Measurements from ENCODE around the gene SLBP. TPM values are rescaled to one million over a fixed set of nuclear protein-coding genes. Genes with fewer than 3 reads are reported as not detected.

Gene SLBP
- total and polyA plus RNA-seq, 2 of the 8 experiments (the other 6 are each of a cell fraction or from before 2014, with no cell fraction given), result 44.1 to 49.0 TPM

GRCh38 chr4:1655081-1655480 is 57.0 kb downstream of the SLBP start:
- no peak overlapping the region for H3K4me2 ChIP-seq (ENCODE audit: insufficient read depth in 1 of 2, low read depth in 2 of 2, low read length in 2 of 2)
- no peak overlapping the region for H3K56ac ChIP-seq (replicated peaks; ENCODE audit: insufficient read length, low read depth, low read length)
- H3K9ac ChIP-seq (replicated peaks in 1 of 4; ENCODE audit: extremely low read depth in 1 of 4, low read depth in 3 of 4, low read length in 3 of 4), result no peak overlapping the region
- H2BK5ac ChIP-seq (ENCODE audit: low read depth, low read length), result no peak overlapping the region
- no peak overlapping the region for H3K23ac ChIP-seq (ENCODE audit: insufficient read length)
- peaks cover 0 to 2% of the 10 kb centered on the region in 2 experiments; a peak in 1 of 4 replicates for H3K9me3 ChIP-seq (ENCODE audit: insufficient read depth in 2 of 2, low read depth in 1 of 2, low read length in 1 of 2)
- no peak overlapping the region for H4K5ac ChIP-seq (ENCODE audit: insufficient read length, low read depth, low read length)
- peaks cover 13% of the 10 kb centered on the region; the same call in 1 of the 2 replicates for H3K23me2 ChIP-seq (ENCODE audit: low read depth, low read length)
- ChIA-PET POLR2A (ENCODE audit: partially characterized antibody) (interaction anchor here (1.1 kb wide), 1 partner anchor 14 kb away, joined by 3 read pairs; no protein-coding TSS in a partner anchor), CTCF (ENCODE audit: partially characterized antibody) (interaction anchor here (0.5 to 1.1 kb wide), 3 partner anchors 12 to 26 kb away, joined by 3 read pairs; no protein-coding TSS in a partner anchor)
- H3K36me3 ChIP-seq (ENCODE audit: control insufficient read depth in 2 of 4, insufficient read depth in 4 of 4, low read length in 3 of 4), result no peaks in the 10 kb centered on the region; a peak in 1 of 8 replicates
- FAIRE-seq (no peak), DNase-seq (ENCODE audit: low read depth in 1 of 2, low spot score in 2 of 2) (no peak)
- no peak overlapping the region for H2BK20ac ChIP-seq (ENCODE audit: low read length)
- H3K27me3 ChIP-seq (replicated peaks in 1 of 4; ENCODE audit: control insufficient read depth in 3 of 4, extremely low read depth in 1 of 4, insufficient read depth in 3 of 4, low read length in 3 of 4), result no peaks in the 10 kb centered on the region
- no peak overlapping the region for H4K8ac ChIP-seq (ENCODE audit: extremely low read depth, insufficient read depth, low read length)
- H4K20me1 ChIP-seq (replicated peaks in 1 of 2; ENCODE audit: control insufficient read depth in 1 of 2, insufficient read depth in 2 of 2, low read length in 2 of 2), result peaks cover 0 to 12% of the 10 kb centered on the region in 2 experiments
- H2BK120ac ChIP-seq (replicated peaks; ENCODE audit: low read depth, low read length), result no peak overlapping the region
- H2AFZ ChIP-seq (ENCODE audit: low read length), result no peak overlapping the region
- H3K4me1 ChIP-seq (replicated peaks in 1 of 4; ENCODE audit: control insufficient read depth in 3 of 4, insufficient read depth in 4 of 4, low read length in 3 of 4), result peaks cover 0 to 3% (median 2%) of the 10 kb centered on the region in 4 experiments; a peak in 2 of 7 replicates
- no peak overlapping the region for H2BK15ac ChIP-seq (ENCODE audit: low read length)
- H3K27ac ChIP-seq (ENCODE audit: low read depth, low read length), result no peak overlapping the region
- no peak overlapping the region for H4K91ac ChIP-seq (replicated peaks; ENCODE audit: insufficient read length, low read length)
- H2BK12ac ChIP-seq (ENCODE audit: low read depth, low read length), result no peak overlapping the region
- H3K4me3 ChIP-seq (ENCODE audit: extremely low read depth in 1 of 4, insufficient read depth in 2 of 4, low read depth in 3 of 4, low read length in 4 of 4), result no peak overlapping the region
- no peaks in the 10 kb centered on the region for H3K79me2 ChIP-seq (ENCODE audit: control insufficient read depth in 1 of 2, insufficient read depth in 2 of 2, low read length in 2 of 2)
- H3K14ac ChIP-seq (ENCODE audit: insufficient read length), result no peak overlapping the region
- no peak overlapping the region for H3K18ac ChIP-seq (ENCODE audit: extremely low read depth, low read length)
- no peaks in the 10 kb centered on the region for H3K79me1 ChIP-seq (ENCODE audit: low read depth, low read length)
- no peak overlapping the region for H2AK5ac ChIP-seq (ENCODE audit: low read depth, low read length)
- no peak overlapping the region for H3K4ac ChIP-seq (replicated peaks; ENCODE audit: insufficient read length, low read depth, low read length)
- WGBS, 2 experiments (ENCODE audit: extremely low coverage in 1 of 2, insufficient coverage in 1 of 2, insufficient read length in 1 of 2, insufficient replicate concordance in 2 of 2, low coverage in 1 of 2, low lambda C conversion rate in 2 of 2, missing lambda C conversion rate in 1 of 2), result 96% methylated on average over 23 of the region's 47 CpGs; no CpG with 5 or more reads in 1 of the 2 experiments
- TF ChIP-seq EP300 (IDR thresholded peaks at IDR 0.05; ENCODE audit: borderline replicate concordance in 1 of 2, low read depth in 2 of 2, low read length in 2 of 2) (no peak), TBP (IDR thresholded peaks at IDR 0.05; ENCODE audit: low read depth, low read length) (no peak), EGR1 (IDR thresholded peaks at IDR 0.05; ENCODE audit: borderline replicate concordance, low read depth, low read length) (no peak), CHD1 (IDR thresholded peaks at IDR 0.05; ENCODE audit: low read depth, low read length) (no peak), CBX8 (IDR thresholded peaks at IDR 0.05; ENCODE audit: borderline replicate concordance, low read depth, low read length) (no peak), NANOG (IDR thresholded peaks at IDR 0.05; ENCODE audit: insufficient read depth, low read depth, low read length, poor library complexity, severe bottlenecking) (no peak), KDM5A (IDR thresholded peaks at IDR 0.05; ENCODE audit: low read length) (no peak), TAF1 (IDR thresholded peaks at IDR 0.05; ENCODE audit: low read depth, low read length) (no peak), JUN (IDR thresholded peaks at IDR 0.05; ENCODE audit: low read depth, low read length) (no peak), FOSL1 (IDR thresholded peaks at IDR 0.05; ENCODE audit: insufficient read depth, low read depth, low read length) (no peak)

Measured in H1 (cell line).